ENCODE data around the gene NPLOC4. TPM values are rescaled to one million over a fixed set of nuclear protein-coding genes. Genes with fewer than 3 reads are reported as not detected.
"Not testable (repeated sequence)": the region's sequence is repeated elsewhere in the genome, so short reads cannot be mapped to it uniquely, and the experiment has no call there.

The NPLOC4 gene
- total RNA-seq, 1 donor: 46.5 TPM

- Histone ChIP-seq H3K27me3 (ENCODE audit: insufficient read depth, low read length) (no peaks in the 10 kb centered on the region), H3K4me1 (ENCODE audit: insufficient read depth, low read length) (no peaks in the 10 kb centered on the region), H3K9me3 (ENCODE audit: low read depth, low read length) (no peaks in the 10 kb centered on the region), H3K4me3 (ENCODE audit: low read length) (no peak overlapping the region)
These were observed 15.3 kb downstream of the NPLOC4 start for GRCh38 chr17:81621494-81622130.

- H3K4me3 ChIP-seq (ENCODE audit: low read length); H3K9me3 ChIP-seq (ENCODE audit: low read depth, low read length); H3K4me1 ChIP-seq (ENCODE audit: insufficient read depth, low read length); H3K27me3 ChIP-seq (ENCODE audit: insufficient read depth, low read length): not testable (repeated sequence)
These were observed 18.6 kb downstream of the NPLOC4 start for GRCh38 chr17:81618307-81618706.

GRCh38 chr17:81616877-81617276, 20.0 kb downstream of the NPLOC4 start:
- Histone ChIP-seq H3K9me3 (ENCODE audit: low read depth, low read length) (no peaks in the 10 kb centered on the region), H3K27me3 (ENCODE audit: insufficient read depth, low read length) (no peaks in the 10 kb centered on the region), H3K4me3 (ENCODE audit: low read length) (no peak overlapping the region), H3K4me1 (ENCODE audit: insufficient read depth, low read length) (no peaks in the 10 kb centered on the region)

DNA sequence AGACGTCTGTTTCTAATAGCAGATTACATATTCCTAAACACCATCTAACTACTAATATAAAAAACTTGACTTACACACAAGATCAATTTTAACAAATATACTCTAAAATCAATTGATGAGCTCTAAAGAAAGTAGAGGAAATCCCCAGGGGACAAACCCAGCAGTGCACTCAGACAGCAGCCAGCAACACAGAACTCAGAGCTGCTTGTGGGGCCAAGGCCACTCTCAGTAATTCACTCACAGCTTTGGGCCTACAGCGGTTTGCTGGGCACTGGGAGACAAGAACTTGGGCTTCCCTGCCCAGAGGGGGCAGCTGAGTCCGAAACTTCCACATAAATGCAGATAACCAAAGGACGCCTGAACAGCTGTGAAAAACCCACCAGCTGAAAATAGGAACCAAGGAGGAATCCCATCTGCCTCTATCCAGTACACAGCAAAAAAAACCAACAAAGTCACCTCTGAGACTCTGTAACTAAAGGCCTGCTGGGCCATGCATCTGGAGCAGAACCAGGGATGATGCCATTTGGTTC, 21.4 kb downstream of the NPLOC4 start:
- no peaks in the 10 kb centered on the region for H3K9me3 ChIP-seq (ENCODE audit: low read depth, low read length)
- H3K4me1 ChIP-seq (ENCODE audit: insufficient read depth, low read length): no peaks in the 10 kb centered on the region
- H3K4me3 ChIP-seq (ENCODE audit: low read length): no peak overlapping the region
- H3K27me3 ChIP-seq (ENCODE audit: insufficient read depth, low read length): no peaks in the 10 kb centered on the region

DNA sequence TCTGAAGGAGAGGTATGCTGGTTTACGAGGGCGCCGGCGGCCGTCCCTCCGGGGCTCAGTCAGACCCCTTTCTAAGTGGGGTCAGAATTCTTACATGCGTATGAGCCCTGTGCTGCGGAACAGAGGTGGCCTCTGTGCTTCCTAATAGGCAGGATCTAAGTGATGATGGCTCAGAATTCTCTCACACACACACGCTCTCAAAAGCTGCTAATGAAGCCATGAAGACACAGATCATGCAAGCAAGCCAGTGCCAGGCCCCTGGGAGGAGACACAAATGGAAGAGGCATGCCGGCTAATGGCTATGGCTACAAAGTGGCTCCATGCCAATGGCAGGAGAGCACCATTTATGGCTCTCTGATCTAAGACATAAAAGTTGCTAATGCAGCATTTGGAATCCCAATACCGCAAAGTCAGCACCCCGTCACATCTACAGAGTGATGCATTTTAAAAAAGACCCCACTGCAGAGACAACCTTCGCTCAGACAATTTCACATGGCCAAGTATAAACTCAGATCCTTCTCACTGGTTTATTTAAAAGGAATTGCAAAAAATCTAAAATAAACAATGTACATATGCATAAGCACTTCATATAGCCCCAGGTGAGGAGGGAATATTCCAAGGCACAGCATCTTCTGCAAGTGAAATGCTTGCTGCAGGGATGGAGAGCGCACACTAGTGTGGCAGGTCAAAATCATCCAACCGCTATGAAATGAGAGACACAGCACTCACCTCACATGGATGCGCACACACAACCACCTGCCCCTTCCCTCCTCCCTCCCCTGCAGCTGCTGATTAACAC, 24.5 kb downstream of the NPLOC4 start:
- Histone ChIP-seq H3K27me3 (ENCODE audit: insufficient read depth, low read length) (no peaks in the 10 kb centered on the region), H3K9me3 (ENCODE audit: low read depth, low read length) (no peaks in the 10 kb centered on the region), H3K4me3 (ENCODE audit: low read length) (no peak overlapping the region), H3K4me1 (ENCODE audit: insufficient read depth, low read length) (peaks cover 14% of the 10 kb centered on the region)

- Histone ChIP-seq H3K27me3 (ENCODE audit: insufficient read depth, low read length) (no peaks in the 10 kb centered on the region), H3K4me3 (ENCODE audit: low read length) (no peak overlapping the region), H3K4me1 (ENCODE audit: insufficient read depth, low read length) (peaks cover 20% of the 10 kb centered on the region), H3K9me3 (ENCODE audit: low read depth, low read length) (no peaks in the 10 kb centered on the region)
These were observed 27.2 kb downstream of the NPLOC4 start for GRCh38 chr17:81609541-81610311.

- no peaks in the 10 kb centered on the region for H3K9me3 ChIP-seq (ENCODE audit: low read depth, low read length)
- H3K4me1 ChIP-seq (ENCODE audit: insufficient read depth, low read length): peaks cover 20% of the 10 kb centered on the region
- H3K27me3 ChIP-seq (ENCODE audit: insufficient read depth, low read length): no peaks in the 10 kb centered on the region
- H3K4me3 ChIP-seq (ENCODE audit: low read length): no peak overlapping the region
These were observed 28.3 kb downstream of the NPLOC4 start for GRCh38 chr17:81608605-81609004.

DNA sequence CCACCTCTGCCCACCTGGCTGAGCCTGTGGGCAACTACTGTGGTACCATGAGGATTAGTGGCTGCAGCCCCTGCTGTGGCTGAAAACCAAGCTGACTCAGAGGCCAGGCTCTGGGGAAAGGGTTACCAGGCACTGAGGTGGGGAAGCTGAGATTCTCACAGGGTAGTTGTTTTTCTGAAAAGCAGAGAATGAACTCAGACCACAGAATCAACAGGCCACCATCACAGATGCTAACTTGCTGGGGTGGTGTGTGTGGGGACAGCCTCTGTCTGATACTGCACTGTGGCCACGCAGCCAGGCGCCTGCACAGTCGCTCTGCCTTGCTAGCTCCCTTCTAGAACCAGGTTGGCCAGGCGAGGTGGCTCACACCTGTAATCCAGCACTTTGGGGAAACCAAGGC, 28.8 kb downstream of the NPLOC4 start:
- no peak overlapping the region for H3K4me3 ChIP-seq (ENCODE audit: low read length)
- no peaks in the 10 kb centered on the region for H3K27me3 ChIP-seq (ENCODE audit: insufficient read depth, low read length)
- H3K9me3 ChIP-seq (ENCODE audit: low read depth, low read length): no peaks in the 10 kb centered on the region
- peaks cover 20% of the 10 kb centered on the region for H3K4me1 ChIP-seq (ENCODE audit: insufficient read depth, low read length)

DNA sequence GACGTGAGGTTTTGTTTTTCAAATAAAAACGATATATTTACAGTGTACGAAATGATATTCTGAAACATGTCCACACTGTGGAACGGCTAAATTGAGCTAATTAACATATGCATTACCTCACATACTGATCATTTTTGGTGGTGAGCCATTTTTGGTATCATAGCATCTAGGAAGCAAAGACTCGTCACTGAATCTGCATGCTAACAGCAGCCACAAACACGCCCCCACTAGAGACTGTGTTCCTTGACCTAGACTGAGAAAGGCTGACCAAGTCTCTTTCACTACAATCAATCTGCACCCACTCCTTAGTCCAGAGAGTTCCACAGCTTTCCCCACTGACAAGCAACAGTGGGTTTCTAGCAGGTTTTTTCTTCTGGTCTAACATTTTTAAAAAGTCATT, 29.5 kb downstream of the NPLOC4 start:
- H3K4me1 ChIP-seq (ENCODE audit: insufficient read depth, low read length): peaks cover 20% of the 10 kb centered on the region
- H3K27me3 ChIP-seq (ENCODE audit: insufficient read depth, low read length): no peaks in the 10 kb centered on the region
- H3K9me3 ChIP-seq (ENCODE audit: low read depth, low read length): no peaks in the 10 kb centered on the region
- no peak overlapping the region for H3K4me3 ChIP-seq (ENCODE audit: low read length)

GRCh38 chr17:81603846-81604610, 32.9 kb downstream of the NPLOC4 start:
- H3K27me3 ChIP-seq (ENCODE audit: insufficient read depth, low read length): no peaks in the 10 kb centered on the region
- no peak overlapping the region for H3K4me3 ChIP-seq (ENCODE audit: low read length)
- H3K4me1 ChIP-seq (ENCODE audit: insufficient read depth, low read length): peaks cover 29% of the 10 kb centered on the region
- no peaks in the 10 kb centered on the region for H3K9me3 ChIP-seq (ENCODE audit: low read depth, low read length)

DNA sequence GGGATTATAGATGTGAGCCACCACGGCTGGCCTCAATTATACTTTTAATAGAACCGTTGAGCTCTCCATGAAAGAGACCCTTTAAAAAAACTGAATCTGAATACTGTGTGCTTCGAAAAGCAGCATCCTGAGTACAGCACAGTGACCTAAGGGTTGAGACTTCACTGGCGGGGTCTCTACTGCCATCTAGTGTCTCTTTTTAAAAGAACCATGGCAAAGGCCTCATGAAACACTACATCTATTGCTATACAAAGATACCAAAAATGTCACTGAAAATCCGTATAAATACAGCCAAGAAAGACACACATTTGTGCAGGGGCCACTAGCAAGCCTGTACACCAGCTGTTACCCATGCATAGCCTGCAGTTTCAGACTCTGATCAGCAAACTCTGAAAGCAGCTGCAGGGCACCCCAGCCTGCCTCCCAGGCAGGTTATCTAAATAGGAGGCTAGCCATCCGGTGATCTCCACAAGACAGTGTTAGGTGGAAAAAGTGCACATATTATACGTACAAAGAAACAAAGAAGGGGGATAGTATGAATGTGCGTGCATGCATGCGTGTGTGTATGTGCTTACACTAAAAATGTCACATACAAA, 35.3 kb downstream of the NPLOC4 start:
- H3K27me3 ChIP-seq (ENCODE audit: insufficient read depth, low read length): no peaks in the 10 kb centered on the region
- H3K9me3 ChIP-seq (ENCODE audit: low read depth, low read length): no peaks in the 10 kb centered on the region
- H3K4me3 ChIP-seq (ENCODE audit: low read length): no peak overlapping the region
- peaks cover 43% of the 10 kb centered on the region for H3K4me1 ChIP-seq (ENCODE audit: insufficient read depth, low read length)

GRCh38 chr17:81599719-81600486, 37.0 kb downstream of the NPLOC4 start:
- H3K9me3 ChIP-seq (ENCODE audit: low read depth, low read length): no peaks in the 10 kb centered on the region
- no peaks in the 10 kb centered on the region for H3K27me3 ChIP-seq (ENCODE audit: insufficient read depth, low read length)
- peaks cover 41% of the 10 kb centered on the region for H3K4me1 ChIP-seq (ENCODE audit: insufficient read depth, low read length)
- H3K4me3 ChIP-seq (ENCODE audit: low read length): no peak overlapping the region

GRCh38 chr17:81593105-81593871, 43.6 kb downstream of the NPLOC4 start:
- Histone ChIP-seq H3K9me3 (ENCODE audit: low read depth, low read length) (no peaks in the 10 kb centered on the region), H3K27me3 (ENCODE audit: insufficient read depth, low read length) (no peaks in the 10 kb centered on the region), H3K4me3 (ENCODE audit: low read length) (no peak overlapping the region)

More at GRCh38 chr17:81593105-81593871, 43.6 kb downstream of the NPLOC4 start:
- peaks cover 14% of the 10 kb centered on the region for H3K4me1 ChIP-seq (ENCODE audit: insufficient read depth, low read length)
